HG02884 (cell line): ENCODE results near the gene PA2G4.
A peak's percentile ranks its signal among the peaks of the same experiment; 100 is the strongest.
"Not testable (repeated sequence)": the region's sequence is repeated elsewhere in the genome, so short reads cannot be mapped to it uniquely, and the experiment has no call there.

Experiments
- ATAC-seq: cut with Tn5 transposase; IDR thresholded peaks from one replicate; pipeline ENCODE4 v1.9.1; 2021; ENCODE audit warnings: mild to moderate bottlenecking, moderate library complexity; ENCODE audit not compliant: unreplicated experiment

PA2G4 gene

DNA sequence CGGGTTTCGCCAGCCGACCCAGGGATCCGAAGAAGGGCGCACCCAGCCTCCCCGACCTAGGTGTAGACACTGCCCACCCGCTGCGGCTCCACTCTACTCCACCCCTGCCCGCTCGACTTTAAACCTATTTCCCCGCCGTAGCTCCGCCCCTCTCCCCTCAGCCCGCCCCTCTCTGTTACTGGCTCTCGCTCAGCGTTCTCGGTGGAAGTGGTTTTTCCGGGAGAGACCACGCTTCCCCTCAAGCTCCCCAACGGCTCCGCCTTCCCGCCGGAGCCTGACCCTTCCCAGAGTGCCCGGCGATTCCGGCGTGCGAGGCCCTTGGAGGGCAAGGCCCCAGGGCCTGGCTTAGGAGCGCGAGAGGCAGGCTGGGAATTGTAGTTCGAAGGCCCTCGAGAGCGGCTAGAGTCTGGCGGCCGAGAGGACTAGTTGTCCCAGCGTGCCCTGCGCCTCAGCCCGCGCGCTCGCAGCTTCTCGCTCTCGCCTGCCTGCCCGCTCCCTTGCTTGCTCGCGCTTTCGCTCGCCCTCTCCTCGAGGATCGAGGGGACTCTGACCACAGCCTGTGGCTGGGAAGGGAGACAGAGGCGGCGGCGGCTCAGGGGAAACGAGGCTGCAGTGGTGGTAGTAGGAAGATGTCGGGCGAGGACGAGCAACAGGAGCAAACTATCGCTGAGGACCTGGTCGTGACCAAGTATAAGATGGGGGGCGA lies at the start of gene PA2G4:
Gene PA2G4, plus strand, starts transcription at position 451 of the 706 bp plus-strand sequence. Its CDS starts 179 bp downstream, at position 630.
- ATAC-seq = peak; percentile 93

DNA sequence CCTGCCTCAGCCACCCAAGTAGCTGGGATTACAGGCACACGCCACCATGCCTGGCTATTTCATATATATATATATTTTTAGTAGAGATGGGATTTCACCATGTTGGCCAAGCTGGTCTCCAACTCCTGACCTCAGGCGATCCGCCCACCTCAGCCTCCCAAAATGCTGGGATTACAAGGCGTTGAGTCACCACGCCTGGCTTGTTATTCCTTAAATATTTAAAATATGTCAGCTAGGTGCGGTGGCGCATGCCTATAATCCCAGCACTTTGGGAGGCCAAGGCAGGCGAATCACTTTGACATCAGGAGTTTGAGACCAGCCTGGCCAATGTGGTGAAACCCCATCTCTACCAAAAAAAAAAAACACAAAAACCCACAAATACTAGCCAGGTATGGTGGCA lies 44.4 kb upstream of the PA2G4 start:
- not testable (repeated sequence) for ATAC-seq

DNA sequence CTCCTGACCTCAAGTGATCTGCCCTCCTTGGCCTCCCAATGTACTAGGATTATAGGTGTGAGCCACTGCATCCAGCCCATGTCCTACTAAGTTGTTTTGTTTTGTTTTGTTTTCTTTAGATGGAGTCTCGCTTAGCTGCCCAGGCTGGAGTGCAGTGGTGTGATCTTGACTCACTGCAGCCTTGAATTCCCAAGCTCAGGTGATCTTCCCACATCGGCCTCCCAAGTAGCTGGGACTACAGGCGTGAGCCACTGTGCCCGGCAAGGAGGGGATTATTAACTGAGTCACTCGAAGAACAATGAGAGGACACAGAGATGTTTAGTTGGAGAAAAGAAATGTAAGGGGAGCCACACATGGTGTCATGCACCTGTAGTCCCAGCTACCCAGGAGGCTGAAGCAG lies 42.4 kb upstream of the PA2G4 start:
- no peak for ATAC-seq

GRCh38 chr12:56062996-56063395 lies 41.4 kb upstream of the PA2G4 start:
- ATAC-seq = no peak

- no peak for ATAC-seq
Measured at GRCh38 chr12:56071648-56072047, 32.7 kb upstream of the PA2G4 start.

- no peak for ATAC-seq
Measured at GRCh38 chr12:56074396-56074795, 30.0 kb upstream of the PA2G4 start.

GRCh38 chr12:56077966-56078365 lies 26.4 kb upstream of the PA2G4 start:
- ATAC-seq = not testable (repeated sequence)

DNA sequence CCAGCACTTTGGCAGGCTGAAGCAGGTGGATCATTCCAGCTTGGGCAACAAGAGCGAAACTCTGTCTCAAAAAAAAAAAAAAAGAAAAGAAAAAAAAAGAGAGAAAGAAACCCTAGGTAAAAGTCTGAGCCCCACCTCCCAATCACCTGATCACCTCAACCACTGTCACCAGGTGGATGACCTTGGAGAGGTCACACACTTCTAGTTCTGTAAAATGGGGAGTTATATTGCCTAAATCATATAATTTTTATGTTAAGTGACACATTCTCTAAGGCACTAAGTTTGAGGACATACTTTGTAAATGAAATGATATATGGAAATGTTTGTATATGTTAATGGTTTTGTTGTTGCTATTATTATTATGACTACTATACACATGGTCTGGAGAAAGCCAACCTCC lies 25.9 kb upstream of the PA2G4 start:
- no peak for ATAC-seq

DNA sequence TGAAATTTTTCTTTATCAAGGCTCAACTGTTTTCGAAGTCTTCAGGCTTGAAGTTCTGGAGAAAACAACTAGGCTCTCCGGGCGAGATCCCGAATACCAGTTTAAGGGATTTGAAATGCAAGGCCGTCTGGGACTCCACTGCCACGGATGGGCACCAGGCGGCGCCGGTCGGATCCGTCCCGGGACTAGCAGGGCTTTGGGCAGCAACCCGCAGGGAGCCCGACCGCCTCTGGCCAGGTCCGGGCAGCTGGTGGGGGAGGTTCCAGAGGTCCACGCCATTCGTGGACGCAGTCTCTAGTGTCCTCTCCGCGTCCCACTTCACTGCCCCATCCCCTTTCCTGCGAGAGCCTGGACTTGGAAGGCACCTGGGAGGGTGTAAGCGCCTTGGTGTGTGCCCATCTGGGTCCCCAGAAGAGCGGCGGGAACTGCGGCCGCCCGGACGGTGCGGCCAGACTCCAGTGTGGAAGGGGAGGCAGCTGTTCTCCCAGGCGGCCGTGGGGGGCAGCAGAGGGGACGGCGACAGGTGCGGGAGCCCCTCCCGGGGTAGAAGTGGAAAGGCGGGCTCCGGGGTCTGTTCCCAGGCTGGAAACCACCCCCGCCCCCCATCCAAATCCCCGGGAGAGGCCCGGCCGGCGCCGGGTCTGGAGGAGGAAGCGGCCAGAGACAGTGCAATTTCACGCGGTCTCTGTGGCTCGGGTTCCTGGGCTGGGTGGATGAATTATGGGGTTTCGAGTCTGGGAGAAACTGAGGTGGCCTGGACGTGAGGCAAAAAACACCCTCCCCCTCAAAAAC lies 25.2 kb upstream of the PA2G4 start:
- ATAC-seq = peak; percentile 55

- ATAC-seq = no peak
Measured at GRCh38 chr12:56079723-56080555, 24.4 kb upstream of the PA2G4 start, which contains the start of gene ERBB3. Gene ERBB3, plus strand, starts transcription at chr12:56080165. Its CDS starts 136 bp downstream, at chr12:56080301.

- ATAC-seq = no peak
Measured at GRCh38 chr12:56080556-56081138, 23.7 kb upstream of the PA2G4 start.

DNA sequence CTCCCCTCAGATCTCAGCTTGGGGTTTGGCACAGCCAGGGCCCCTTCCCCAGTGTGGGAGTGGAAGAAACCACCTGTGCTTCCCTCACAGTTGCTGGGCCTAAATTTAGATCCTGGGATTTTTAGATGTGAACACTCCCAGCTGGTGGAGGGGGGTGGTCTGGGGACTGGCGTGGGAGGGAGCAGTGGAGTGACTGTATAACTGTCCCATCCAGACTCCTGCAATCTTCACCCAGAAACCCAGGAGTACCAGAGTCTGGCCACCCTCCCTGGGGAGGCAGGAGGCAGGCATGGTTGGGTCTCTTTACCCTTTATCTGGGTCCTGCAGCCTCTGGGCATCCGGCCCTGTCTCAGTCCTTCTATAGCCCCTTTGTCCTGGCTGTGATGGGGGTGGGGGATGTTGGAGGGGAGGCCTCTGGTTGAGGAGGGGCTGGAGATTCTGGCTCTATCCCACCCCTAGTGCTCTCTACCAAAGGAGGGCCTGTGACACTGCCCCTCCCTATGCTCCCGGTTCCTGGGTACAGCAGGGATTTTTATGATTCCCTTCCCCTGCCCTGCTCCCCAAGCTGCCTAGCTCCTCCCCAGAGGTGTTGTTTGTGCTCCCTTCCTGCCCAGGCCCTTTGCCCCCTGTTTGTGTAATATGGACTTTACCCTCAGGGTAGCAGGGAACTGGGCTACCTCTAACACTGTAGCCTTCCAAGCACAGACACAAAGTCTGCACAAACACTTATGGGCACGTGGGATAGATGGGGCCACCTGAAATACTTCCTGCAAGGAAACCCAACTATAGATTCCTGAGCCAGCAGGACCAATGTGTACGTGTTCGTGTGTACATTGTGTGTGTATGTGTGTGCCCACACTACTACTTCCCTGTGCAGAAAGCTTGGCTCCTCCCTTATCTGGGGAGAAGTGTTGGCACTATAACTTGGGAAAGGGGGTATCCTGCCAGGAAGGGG lies 22.7 kb upstream of the PA2G4 start:
- no peak for ATAC-seq

DNA sequence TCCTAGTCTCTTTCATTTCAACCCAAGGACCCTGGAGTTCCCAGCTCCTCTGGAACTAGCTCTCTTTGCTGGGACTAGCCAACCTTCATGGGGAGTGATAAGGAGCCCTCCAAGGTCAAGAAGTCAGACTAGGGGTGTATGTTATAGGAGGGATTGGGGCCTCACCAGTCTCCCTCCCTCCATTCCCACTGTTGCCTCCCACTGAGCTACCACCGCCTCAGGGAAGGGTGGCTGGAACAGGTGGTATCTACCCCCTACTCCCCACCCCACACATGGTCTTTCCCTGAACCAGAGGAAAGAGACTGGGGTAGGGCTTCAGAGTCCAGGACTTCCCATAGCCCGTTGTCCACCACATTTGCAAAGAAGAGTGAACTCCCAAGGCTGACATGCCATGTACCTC lies 22.0 kb upstream of the PA2G4 start:
- ATAC-seq = no peak

DNA sequence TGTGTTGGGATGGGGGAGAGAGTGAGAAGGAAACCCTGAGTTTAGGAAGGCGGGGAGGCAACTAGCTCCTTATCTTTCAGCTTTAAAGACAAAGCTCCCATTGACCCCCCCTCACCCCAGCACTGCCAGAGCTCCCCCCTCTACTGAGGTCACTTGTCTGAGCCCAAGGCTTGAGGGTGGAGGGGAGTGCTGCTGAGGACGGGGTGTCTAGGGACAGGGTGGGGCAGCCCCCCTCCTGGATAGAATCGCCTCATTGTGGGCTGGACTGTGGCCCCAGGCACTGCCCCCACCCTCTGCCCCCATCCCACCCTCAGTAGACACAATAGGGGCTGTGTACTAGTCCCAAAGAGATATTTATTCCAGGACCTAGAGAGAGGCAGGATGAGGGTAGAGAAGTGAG lies 21.4 kb upstream of the PA2G4 start:
- ATAC-seq = no peak

DNA sequence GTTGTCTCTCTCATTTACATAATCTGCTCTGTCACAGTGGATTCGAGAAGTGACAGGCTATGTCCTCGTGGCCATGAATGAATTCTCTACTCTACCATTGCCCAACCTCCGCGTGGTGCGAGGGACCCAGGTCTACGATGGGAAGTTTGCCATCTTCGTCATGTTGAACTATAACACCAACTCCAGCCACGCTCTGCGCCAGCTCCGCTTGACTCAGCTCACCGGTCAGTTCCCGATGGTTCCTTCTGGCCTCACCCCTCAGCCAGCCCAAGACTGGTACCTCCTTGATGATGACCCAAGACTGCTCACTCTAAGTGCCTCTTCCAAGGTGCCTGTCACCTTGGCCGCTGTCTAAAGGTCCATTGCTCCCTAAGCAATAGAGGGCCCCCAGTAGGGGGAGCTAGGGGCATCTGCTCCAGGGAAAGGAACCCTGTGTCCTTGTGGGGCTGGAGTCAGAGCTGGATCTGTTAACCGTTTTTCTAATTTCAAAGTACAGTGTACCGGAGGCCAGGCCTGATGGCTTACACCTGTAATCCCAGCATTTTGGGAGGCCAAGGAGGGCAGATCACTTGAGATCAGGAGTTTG lies 19.3 kb upstream of the PA2G4 start:
- no peak for ATAC-seq

DNA sequence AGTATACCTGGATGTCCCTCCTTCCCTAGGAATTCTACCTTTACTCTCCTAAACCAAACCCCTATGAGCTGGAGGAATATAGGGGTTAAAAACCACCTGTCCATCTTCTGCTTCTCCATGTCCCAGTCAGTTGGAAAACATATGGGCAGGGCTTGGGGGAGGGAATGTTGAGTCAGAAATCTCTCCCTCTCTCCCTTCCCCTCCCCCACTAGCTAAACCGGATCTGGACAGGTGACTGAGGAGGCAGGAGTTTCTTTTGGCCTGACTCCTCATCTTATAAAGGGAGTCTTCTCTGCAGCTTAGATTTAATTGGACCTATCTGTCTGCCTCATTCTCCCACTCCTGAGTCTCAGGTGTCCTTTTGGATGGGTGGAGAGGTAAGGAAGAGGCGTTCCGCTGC lies 18.3 kb upstream of the PA2G4 start:
- no peak for ATAC-seq

DNA sequence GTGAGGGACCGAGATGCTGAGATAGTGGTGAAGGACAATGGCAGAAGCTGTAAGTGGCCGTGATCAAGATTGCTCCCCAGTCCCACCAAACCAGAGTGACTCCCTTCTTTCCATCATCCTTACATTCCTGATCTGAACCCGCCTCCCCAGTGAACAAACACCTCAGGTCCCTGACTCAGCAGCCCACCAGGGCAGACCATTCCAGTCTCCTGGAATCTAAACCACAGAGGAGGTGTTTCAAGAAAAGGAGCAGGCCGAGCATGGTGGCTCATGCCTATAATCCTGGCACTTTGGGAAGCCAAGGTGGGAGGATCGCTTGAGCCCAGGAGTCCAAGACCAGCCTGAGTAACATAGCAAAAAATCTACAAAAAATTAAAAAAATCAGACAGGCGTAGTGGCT lies 17.8 kb upstream of the PA2G4 start:
- ATAC-seq = no peak

DNA sequence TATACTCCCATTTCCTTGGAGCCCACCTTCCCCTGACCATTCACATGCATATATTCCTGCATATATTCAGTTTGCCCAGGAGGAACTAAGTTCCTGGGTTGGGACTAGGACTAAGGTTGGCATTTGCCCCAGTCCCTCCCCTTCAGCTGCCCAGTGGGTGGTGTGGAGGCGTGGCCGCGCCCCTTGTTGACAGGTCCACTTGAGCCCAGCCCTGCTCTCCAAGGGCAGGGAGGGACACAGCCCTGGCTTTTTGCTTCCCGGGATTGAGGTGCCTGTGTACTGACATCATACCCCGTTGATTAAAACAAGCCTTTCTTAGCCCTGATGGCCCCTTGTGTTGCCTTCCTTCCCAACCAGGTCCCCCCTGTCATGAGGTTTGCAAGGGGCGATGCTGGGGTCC lies 17.1 kb upstream of the PA2G4 start:
- ATAC-seq = no peak

- no peak for ATAC-seq
Measured at GRCh38 chr12:56097738-56098137, 6.6 kb upstream of the PA2G4 start.

DNA sequence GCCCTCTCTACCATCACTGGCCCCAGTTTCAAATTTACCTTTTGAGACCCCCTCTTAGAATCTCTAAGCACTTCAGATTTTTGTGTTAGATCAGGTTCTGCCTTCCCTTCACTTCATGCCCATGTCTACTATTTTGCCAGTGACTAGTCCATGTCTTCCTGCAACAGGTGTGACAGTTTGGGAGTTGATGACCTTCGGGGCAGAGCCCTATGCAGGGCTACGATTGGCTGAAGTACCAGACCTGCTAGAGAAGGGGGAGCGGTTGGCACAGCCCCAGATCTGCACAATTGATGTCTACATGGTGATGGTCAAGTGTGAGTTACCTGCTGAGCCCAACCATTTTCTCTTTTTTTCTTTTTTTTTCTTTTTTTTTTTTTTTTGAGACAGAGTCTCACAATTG lies 5.8 kb upstream of the PA2G4 start:
- no peak for ATAC-seq
